ENCODE results near the gene EVA1A. TPM values are rescaled to one million over a fixed set of nuclear protein-coding genes. Genes with fewer than 3 reads are reported as not detected.

Gene EVA1A
- total RNA-seq, 1 donor from 2014 or later, result not detected

DNA sequence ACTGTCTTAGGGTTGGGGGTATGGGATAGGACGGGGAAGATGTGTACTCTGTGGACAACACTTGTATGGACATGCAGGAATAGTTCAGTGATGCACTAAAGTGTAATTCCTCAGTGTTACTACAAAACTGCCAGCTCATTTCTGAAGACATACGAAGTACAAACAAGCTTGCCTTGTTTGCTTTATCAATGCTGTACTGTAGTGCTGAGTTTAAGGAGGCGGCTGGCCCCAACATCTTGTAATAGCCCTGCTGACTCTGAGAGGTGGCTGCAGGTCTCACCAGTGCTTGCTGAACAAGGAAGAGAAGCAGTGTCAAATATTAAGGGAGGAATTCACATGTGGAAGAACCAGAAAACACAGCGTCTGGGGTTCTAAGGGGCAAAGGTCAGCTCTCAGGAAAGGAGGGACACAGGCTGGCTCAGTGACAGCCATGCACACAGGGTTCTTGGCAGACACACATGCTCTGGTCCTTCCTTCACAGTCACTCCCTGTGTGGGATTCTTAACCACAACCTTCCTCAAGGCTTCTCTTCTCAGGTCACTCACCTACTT, 39.8 kb upstream of the EVA1A start:
- Mint-ChIP-seq H3K27me3 (ENCODE audit: insufficient read depth) (peaks cover 4% of the 10 kb centered on the region), H3K9me3 (no peaks in the 10 kb centered on the region), H3K4me1 (ENCODE audit: low read depth) (no peaks in the 10 kb centered on the region), H3K36me3 (ENCODE audit: low read depth) (no peaks in the 10 kb centered on the region), H3K4me3 (no peak overlapping the region), H3K27ac (no peak overlapping the region)
- intact Hi-C loops (cut with micrococcal nuclease), result no loop called here
- no peak for DNase-seq (ENCODE audit: low spot score)

DNA sequence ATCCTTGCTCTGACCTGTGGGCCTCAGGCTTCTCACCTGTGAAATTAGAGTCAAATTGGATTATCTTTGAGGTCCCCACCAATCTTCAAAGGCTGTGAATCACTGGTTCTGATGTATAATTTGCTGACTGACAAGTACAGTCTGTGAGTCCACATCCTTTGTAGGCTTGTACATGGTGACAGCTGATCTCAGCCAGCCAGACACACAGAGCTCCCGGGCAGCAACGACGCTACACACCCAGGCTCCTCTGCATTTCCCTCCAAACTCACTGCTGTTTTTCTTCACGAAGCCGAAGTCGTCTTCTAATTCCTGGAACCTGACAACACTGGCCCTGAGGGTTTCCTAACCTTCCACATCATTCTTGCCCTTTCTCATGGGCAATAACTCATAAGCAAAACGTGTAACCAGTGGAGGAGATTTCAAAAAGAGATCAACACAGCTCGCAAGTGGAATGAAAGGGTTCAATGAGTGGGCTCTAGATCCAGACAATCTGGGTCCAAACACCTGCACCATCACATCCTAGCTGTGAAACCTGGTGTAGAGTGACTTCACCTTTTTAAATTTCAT, 37.9 kb upstream of the EVA1A start:
- H3K4me1 Mint-ChIP-seq (ENCODE audit: low read depth), result no peaks in the 10 kb centered on the region
- H3K27ac Mint-ChIP-seq, result no peak overlapping the region
- intact Hi-C loops (cut with micrococcal nuclease), result no loop called here
- no peak overlapping the region for H3K4me3 Mint-ChIP-seq
- no peak for DNase-seq (ENCODE audit: low spot score)
- no peaks in the 10 kb centered on the region for H3K36me3 Mint-ChIP-seq (ENCODE audit: low read depth)
- H3K27me3 Mint-ChIP-seq (ENCODE audit: insufficient read depth), result peaks cover 4% of the 10 kb centered on the region
- no peaks in the 10 kb centered on the region for H3K9me3 Mint-ChIP-seq

DNA sequence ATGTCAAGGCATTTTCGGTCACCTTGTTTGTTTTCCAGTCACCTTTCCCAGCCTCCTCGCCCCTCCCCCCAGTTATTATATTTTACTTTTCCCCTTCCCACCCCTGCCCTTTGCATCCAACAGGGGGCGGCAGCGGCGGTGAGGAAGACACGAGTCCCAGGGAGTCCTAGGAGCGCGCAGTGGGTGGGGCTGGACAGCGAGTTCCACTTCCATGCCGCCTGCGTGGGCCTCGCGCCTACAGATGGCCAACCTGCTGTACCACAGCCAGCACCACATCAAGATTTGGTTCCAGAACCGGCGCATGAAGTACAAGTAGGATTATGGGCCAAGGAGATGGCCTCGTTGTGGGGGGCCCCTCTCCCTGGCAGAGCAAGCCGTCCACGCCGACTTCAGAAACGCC, 37.2 kb upstream of the EVA1A start:
- no peaks in the 10 kb centered on the region for H3K36me3 Mint-ChIP-seq (ENCODE audit: low read depth)
- H3K27ac Mint-ChIP-seq, result no peak overlapping the region
- H3K4me1 Mint-ChIP-seq (ENCODE audit: low read depth), result no peaks in the 10 kb centered on the region
- no peak overlapping the region for H3K4me3 Mint-ChIP-seq
- no peaks in the 10 kb centered on the region for H3K9me3 Mint-ChIP-seq
- DNase-seq (ENCODE audit: low spot score), result no peak
- intact Hi-C loops (cut with micrococcal nuclease), result no loop called here
- H3K27me3 Mint-ChIP-seq (ENCODE audit: insufficient read depth), result peaks cover 7% of the 10 kb centered on the region

DNA sequence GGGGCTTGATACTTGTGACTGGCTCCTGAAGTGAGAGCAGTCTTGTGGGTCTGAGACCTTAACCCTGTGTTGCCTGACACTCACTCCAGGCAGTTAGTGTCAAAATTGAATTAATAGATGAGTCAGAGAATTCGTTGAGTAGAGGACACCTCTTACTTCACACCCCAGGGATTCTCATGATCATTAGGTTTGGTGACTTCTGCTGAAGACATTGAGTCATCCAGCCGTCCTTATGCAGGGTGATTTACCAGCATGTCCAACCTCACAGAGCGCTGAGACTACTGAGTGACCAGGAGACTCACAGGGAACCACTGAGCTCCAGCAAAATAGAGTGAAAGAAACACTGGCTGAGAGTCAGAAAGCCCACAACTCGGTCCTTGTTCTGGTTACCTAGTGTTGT, 36.0 kb upstream of the EVA1A start:
- Mint-ChIP-seq H3K27ac (no peak overlapping the region), H3K9me3 (no peaks in the 10 kb centered on the region), H3K4me1 (ENCODE audit: low read depth) (no peaks in the 10 kb centered on the region), H3K36me3 (ENCODE audit: low read depth) (no peaks in the 10 kb centered on the region), H3K4me3 (no peak overlapping the region), H3K27me3 (ENCODE audit: insufficient read depth) (peaks cover 5% of the 10 kb centered on the region)
- intact Hi-C loops (cut with micrococcal nuclease), result no loop called here
- DNase-seq (ENCODE audit: low spot score), result no peak

DNA sequence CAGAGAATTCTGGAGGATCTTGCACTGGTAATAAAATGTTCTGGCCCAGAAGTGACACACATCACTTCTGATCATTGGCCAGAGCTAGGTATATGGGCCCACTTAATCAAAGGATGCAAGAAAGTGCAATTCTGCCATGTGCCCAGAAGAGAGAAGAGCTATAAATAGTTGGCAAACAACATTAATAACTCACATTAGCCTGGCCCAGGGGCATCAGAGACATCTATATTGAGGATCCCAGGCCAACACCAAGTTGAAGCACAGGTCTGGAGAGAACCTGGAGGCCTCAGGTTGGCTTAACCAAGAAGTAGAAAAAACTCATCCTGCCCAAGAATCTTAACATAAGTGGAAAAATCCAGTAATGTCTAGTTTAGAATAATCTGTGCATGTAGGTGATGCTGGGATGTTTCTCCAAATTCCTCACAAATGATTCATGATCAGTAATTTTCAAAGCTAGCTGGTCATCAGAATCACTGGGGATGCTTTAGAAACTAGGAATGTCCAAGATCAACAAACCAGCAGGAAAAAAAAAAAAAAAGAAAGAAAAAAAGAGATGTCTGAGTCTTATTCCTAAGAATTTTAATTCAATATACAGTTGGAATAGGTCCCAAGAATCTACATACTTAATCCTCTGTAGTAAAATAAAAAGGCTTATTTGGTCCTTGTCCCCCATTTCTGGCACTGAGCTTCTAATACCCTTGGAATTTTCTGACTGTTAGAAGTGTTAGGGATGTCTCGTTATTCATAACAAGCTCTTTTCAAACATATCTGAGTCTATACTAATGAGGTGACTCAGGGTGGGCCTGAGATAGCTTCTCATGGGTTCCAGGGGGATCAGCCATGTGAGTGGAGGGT, 35.0 kb upstream of the EVA1A start:
- Mint-ChIP-seq H3K27ac (no peak overlapping the region), H3K9me3 (no peaks in the 10 kb centered on the region), H3K4me1 (ENCODE audit: low read depth) (no peaks in the 10 kb centered on the region), H3K27me3 (ENCODE audit: insufficient read depth) (peaks cover 4% of the 10 kb centered on the region), H3K4me3 (no peak overlapping the region), H3K36me3 (ENCODE audit: low read depth) (no peaks in the 10 kb centered on the region)
- DNase-seq (ENCODE audit: low spot score), result no peak
- intact Hi-C loops (cut with micrococcal nuclease), result no loop called here

DNA sequence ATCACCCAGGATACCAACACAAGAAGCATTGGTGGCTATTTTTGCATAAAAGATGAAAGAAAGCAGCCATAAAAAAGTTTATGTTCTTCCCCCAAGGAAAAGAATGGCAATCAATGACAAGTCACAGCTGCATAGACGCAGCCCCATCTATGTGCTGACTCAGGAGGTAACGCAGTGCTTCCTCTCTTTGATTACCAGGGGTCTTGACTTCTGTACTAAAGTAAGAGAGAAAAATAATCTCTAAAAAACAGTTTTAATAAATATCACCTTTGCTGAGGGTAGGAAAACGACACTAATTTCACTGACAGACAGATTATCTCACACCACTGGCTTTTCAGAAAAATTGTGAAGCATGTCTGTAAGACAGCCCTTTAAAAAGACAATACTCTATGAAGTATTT, 33.9 kb upstream of the EVA1A start:
- peaks cover 4% of the 10 kb centered on the region for H3K27me3 Mint-ChIP-seq (ENCODE audit: insufficient read depth)
- DNase-seq (ENCODE audit: low spot score), result no peak
- no peaks in the 10 kb centered on the region for H3K4me1 Mint-ChIP-seq (ENCODE audit: low read depth)
- no peak overlapping the region for H3K4me3 Mint-ChIP-seq
- H3K9me3 Mint-ChIP-seq, result no peaks in the 10 kb centered on the region
- no peak overlapping the region for H3K27ac Mint-ChIP-seq
- intact Hi-C loops (cut with micrococcal nuclease), result no loop called here
- H3K36me3 Mint-ChIP-seq (ENCODE audit: low read depth), result no peaks in the 10 kb centered on the region

DNA sequence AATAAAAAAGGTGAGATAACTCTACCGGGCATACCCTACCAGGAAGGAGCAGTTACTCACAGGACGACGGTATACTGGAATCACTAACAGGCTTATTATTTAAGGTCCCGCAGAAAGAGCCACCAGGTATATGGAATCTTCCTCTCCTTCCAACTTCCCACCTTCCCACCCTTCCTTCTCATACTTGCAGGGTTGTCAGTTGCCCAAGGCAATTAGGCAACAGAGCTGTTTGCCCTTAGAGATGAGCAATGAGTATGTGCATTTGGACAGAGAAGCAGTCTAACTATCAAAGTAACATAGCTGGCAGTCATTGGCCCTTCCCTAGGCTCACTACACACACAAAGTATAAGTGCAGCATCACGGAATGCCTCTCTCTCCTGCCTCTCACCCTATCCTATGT, 32.1 kb upstream of the EVA1A start:
- no peak overlapping the region for H3K4me3 Mint-ChIP-seq
- H3K27ac Mint-ChIP-seq, result no peak overlapping the region
- intact Hi-C loops (cut with micrococcal nuclease), result no loop called here
- no peaks in the 10 kb centered on the region for H3K36me3 Mint-ChIP-seq (ENCODE audit: low read depth)
- peaks cover 5% of the 10 kb centered on the region for H3K27me3 Mint-ChIP-seq (ENCODE audit: insufficient read depth)
- H3K4me1 Mint-ChIP-seq (ENCODE audit: low read depth), result no peaks in the 10 kb centered on the region
- no peaks in the 10 kb centered on the region for H3K9me3 Mint-ChIP-seq
- DNase-seq (ENCODE audit: low spot score), result no peak

DNA sequence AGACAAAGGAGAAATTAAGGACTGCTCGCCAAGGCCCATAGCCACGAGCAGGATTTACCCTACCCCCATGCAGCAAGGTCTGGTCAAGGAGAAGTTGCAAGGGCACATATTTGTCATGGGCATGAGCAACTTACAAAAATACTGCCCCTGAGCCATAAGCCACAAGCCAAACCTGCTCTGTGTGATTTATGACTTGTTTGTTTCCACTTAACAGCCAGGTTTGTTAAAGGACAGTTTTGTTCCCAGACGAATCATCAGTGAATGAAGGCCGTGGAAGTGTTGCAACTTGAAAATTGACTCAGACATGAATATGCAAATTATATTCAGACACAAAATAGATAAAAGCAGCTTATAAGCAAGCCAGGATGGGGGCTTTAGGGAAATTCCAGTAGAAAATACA, 31.3 kb upstream of the EVA1A start:
- H3K9me3 Mint-ChIP-seq, result no peaks in the 10 kb centered on the region
- H3K4me1 Mint-ChIP-seq (ENCODE audit: low read depth), result no peaks in the 10 kb centered on the region
- H3K27ac Mint-ChIP-seq, result no peak overlapping the region
- H3K4me3 Mint-ChIP-seq, result no peak overlapping the region
- no peaks in the 10 kb centered on the region for H3K36me3 Mint-ChIP-seq (ENCODE audit: low read depth)
- no peak for DNase-seq (ENCODE audit: low spot score)
- H3K27me3 Mint-ChIP-seq (ENCODE audit: insufficient read depth), result peaks cover 8% of the 10 kb centered on the region
- intact Hi-C loops (cut with micrococcal nuclease), result no loop called here

DNA sequence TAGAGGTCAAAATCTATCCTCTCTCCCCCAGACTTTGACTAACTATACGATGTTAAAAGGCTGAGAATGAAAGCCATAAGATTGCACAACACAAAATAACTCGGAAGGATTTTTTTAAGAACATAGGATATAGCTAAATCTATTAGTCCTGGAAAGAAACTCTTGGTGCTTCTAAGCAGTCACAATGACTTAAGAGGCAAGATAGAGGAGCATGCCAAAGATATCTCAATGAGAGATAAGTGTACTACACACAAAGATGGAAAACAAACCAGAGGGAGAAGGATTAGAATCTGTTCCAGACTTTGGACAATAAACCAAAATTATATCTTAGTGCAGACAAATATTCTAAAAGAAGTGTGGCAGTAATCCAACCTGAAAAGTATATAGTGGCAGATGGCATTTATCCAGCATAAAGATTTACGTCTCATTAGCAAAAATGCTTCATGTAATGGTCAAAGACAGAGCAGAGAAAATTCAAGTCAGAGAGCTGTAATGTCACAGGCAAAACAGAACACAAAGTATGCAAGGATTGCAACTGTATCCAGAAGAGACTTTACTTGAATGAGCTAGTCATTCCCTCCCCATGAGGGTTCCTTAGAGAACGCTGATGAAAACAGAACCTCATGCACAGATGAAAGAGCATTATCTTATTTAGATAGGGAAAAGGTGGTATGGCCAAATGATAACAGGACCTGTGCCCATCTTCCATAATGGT, 28.8 kb upstream of the EVA1A start:
- Mint-ChIP-seq H3K36me3 (ENCODE audit: low read depth) (no peaks in the 10 kb centered on the region), H3K9me3 (no peaks in the 10 kb centered on the region), H3K4me1 (ENCODE audit: low read depth) (no peaks in the 10 kb centered on the region), H3K27ac (no peak overlapping the region), H3K4me3 (no peak overlapping the region), H3K27me3 (ENCODE audit: insufficient read depth) (peaks cover 8% of the 10 kb centered on the region)
- intact Hi-C loops (cut with micrococcal nuclease), result no loop called here
- no peak for DNase-seq (ENCODE audit: low spot score)

DNA sequence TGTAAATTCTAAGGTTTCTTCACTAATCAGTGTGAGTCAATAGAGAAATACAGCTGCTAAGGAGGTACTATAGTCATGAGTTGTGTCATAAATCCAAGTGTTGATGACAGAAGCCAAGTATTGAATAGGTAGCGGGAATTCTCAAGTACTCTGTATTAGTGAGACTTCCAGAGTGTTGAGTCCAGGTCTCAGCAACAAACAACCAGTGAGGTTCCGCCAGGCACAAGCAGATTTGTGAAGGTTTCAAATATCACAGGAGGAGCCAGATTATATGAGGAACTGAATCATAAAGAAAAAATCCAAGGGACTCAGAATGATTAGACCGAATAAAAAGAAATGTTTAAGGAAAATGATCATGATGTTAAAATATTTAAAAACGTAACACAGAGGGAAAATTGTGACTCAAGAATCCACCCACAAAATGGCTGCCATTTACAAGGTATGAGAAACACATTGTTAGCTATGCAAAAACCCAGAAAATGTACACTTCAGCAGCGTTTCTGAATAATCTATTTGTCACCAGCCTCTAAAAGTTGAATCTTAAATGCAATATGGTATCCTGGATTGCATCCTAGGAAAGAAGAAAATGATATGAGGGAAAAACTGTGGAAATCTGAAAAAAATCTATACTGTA, 27.3 kb upstream of the EVA1A start:
- no peak for DNase-seq (ENCODE audit: low spot score)
- intact Hi-C loops (cut with micrococcal nuclease), result no loop called here
- Mint-ChIP-seq H3K9me3 (no peaks in the 10 kb centered on the region), H3K27ac (no peak overlapping the region), H3K27me3 (ENCODE audit: insufficient read depth) (peaks cover 7% of the 10 kb centered on the region), H3K4me1 (ENCODE audit: low read depth) (no peaks in the 10 kb centered on the region), H3K4me3 (no peak overlapping the region), H3K36me3 (ENCODE audit: low read depth) (no peaks in the 10 kb centered on the region)

DNA sequence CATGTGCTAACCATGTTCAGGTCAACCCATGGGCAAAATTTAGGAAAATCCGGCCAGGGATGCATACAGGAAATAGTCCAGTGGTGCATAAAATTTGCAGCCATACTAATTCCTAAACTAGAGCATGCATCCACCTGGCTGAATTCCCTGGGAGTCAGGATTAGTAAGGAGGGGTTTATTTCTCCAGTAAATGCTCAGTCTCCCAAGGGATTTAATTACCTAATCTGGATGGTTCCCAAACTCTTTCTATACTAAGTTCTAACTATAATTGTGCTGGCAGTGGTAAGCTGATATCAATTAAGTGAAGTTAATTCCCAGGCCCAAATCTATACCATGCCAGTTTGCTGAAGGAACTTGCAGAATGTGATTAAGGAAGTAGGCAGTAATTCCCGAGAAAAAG, 26.2 kb upstream of the EVA1A start:
- H3K9me3 Mint-ChIP-seq, result no peaks in the 10 kb centered on the region
- H3K27me3 Mint-ChIP-seq (ENCODE audit: insufficient read depth), result peaks cover 7% of the 10 kb centered on the region
- intact Hi-C loops (cut with micrococcal nuclease), result no loop called here
- no peak overlapping the region for H3K27ac Mint-ChIP-seq
- DNase-seq (ENCODE audit: low spot score), result no peak
- H3K36me3 Mint-ChIP-seq (ENCODE audit: low read depth), result no peaks in the 10 kb centered on the region
- H3K4me1 Mint-ChIP-seq (ENCODE audit: low read depth), result no peaks in the 10 kb centered on the region
- no peak overlapping the region for H3K4me3 Mint-ChIP-seq

DNA sequence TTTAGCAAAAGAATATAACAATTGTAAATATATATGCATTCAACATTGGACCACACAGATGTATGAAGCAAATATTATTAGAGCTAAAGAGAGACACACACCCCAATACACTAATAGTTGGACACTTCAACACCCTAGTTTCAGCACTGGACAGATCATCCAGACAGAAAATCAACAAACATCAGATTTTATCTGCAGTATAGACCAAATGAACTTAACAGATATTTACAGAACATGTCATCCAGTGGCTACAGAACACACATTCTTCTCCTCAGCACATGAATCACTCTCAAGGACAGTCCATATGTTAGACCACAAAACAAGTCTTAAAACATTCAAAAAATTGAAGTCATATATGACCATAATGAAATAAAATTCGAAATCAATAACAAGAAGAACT, 22.1 kb upstream of the EVA1A start:
- no peaks in the 10 kb centered on the region for H3K9me3 Mint-ChIP-seq
- no peak for DNase-seq (ENCODE audit: low spot score)
- H3K36me3 Mint-ChIP-seq (ENCODE audit: low read depth), result no peaks in the 10 kb centered on the region
- H3K27me3 Mint-ChIP-seq (ENCODE audit: insufficient read depth), result peaks cover 7% of the 10 kb centered on the region
- no peak overlapping the region for H3K27ac Mint-ChIP-seq
- intact Hi-C loops (cut with micrococcal nuclease), result no loop called here
- H3K4me1 Mint-ChIP-seq (ENCODE audit: low read depth), result no peaks in the 10 kb centered on the region
- H3K4me3 Mint-ChIP-seq, result no peak overlapping the region

DNA sequence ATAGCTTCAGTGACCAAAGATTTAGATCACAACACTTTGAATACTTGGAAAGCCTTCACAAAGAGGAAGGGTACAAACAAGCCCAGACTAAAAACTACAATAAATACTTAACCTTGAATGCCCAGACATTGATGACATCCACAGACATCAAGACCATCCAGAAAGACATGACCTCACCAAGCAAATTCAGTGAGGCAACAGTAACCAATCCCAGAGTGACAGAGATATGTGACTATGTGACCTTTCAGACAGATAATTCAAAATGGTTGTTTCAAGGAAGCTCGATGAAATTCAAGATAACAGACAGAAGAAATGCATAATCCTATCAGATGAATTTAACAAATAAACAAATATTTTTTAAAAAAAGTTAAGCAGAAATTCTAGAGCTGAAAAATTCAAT, 19.9 kb upstream of the EVA1A start:
- Mint-ChIP-seq H3K4me3 (no peak overlapping the region), H3K36me3 (ENCODE audit: low read depth) (no peaks in the 10 kb centered on the region), H3K9me3 (no peaks in the 10 kb centered on the region), H3K27ac (no peak overlapping the region), H3K27me3 (ENCODE audit: insufficient read depth) (peaks cover 6% of the 10 kb centered on the region), H3K4me1 (ENCODE audit: low read depth) (no peaks in the 10 kb centered on the region)
- intact Hi-C loops (cut with micrococcal nuclease), result no loop called here
- no peak for DNase-seq (ENCODE audit: low spot score)
